Liver (tissue), 9 donors: Measurements from ENCODE around the gene SAMD4A. TPM values are rescaled to one million over a fixed set of nuclear protein-coding genes. Genes with fewer than 3 reads are reported as not detected.

Experiments
- DNase-seq: peaks from one replicate; pipeline ENCODE4 v3.0.0-alpha.2; 2017; ENCODE audit warnings: low spot score
- H3K27ac ChIP-seq, 2 donors: one replicate each; pipeline ENCODE4 v1.7.0; 2013; ENCODE audit warnings: inconsistent platforms in 2 of 2, low read length in 2 of 2, control low read depth in 1 of 2, low read depth in 1 of 2, mild to moderate bottlenecking in 1 of 2
- H3K27me3 ChIP-seq, 4 donors: one replicate each; pipeline versions ENCODE4 v1.6.1 to v1.7.0; 2013; ENCODE audit warnings: low read length in 3 of 4, inconsistent platforms in 1 of 4, mild to moderate bottlenecking in 1 of 4, moderate library complexity in 1 of 4; ENCODE audit not compliant: control insufficient read depth in 4 of 4, insufficient read depth in 4 of 4
- H3K36me3 ChIP-seq, 4 donors: one replicate each; pipeline versions ENCODE4 v1.6.1 to v1.7.0; 2013; ENCODE audit warnings: low read length in 3 of 4, mild to moderate bottlenecking in 3 of 4, low read depth in 1 of 4, moderate library complexity in 1 of 4; ENCODE audit not compliant: control insufficient read depth in 4 of 4, insufficient read depth in 3 of 4
- H3K4me1 ChIP-seq, 4 donors: one replicate each; pipeline versions ENCODE4 v1.6.1 to v1.7.0; 2013; ENCODE audit warnings: low read length in 3 of 4, mild to moderate bottlenecking in 3 of 4, moderate library complexity in 1 of 4; ENCODE audit not compliant: control insufficient read depth in 4 of 4, insufficient read depth in 4 of 4
- H3K4me3 ChIP-seq, 3 donors: one replicate each; pipeline versions ENCODE4 v1.6.1 to v1.7.0; 2013; ENCODE audit warnings: low read length in 3 of 3, control low read depth in 1 of 3, low read depth in 1 of 3, mild to moderate bottlenecking in 1 of 3
- H3K9ac ChIP-seq, 2 donors: one replicate each; pipeline ENCODE4 v1.7.0; 2013; ENCODE audit warnings: low read length in 2 of 2, mild to moderate bottlenecking in 2 of 2, moderate library complexity in 2 of 2, control low read depth in 1 of 2, low read depth in 1 of 2
- H3K9me3 ChIP-seq, 4 donors: one replicate each; pipeline versions ENCODE4 v1.6.1 to v1.7.0; 2013; ENCODE audit warnings: low read length in 3 of 4; ENCODE audit not compliant: control insufficient read depth in 4 of 4
- EGR1 ChIP-seq, 2 donors: IDR thresholded peaks; 2 replicates each; pipeline ENCODE4 v1.6.1; 2016 to 2018; ENCODE audit warnings: antibody characterized with exemption in 2 of 2, low read depth in 2 of 2
- FOXA1 ChIP-seq: IDR thresholded peaks from 2 replicates; pipeline ENCODE4 v1.6.1; 2016; ENCODE audit warnings: antibody characterized with exemption
- FOXA2 ChIP-seq: IDR thresholded peaks from 2 replicates; pipeline ENCODE4 v1.6.1; 2016; ENCODE audit warnings: antibody characterized with exemption
- GABPA ChIP-seq, 2 donors: IDR thresholded peaks in 1 of 2; conservative IDR thresholded peaks in 1 of 2; 2 replicates each; pipeline ENCODE4 v1.6.1; 2016; ENCODE audit warnings: antibody characterized with exemption in 2 of 2, mild to moderate bottlenecking in 1 of 2, moderate library complexity in 1 of 2
- HNF4A ChIP-seq, 2 donors: conservative IDR thresholded peaks; 2 replicates each; pipeline ENCODE4 v1.6.1; 2016; ENCODE audit warnings: antibody characterized with exemption in 2 of 2, mild to moderate bottlenecking in 2 of 2
- HNF4G ChIP-seq: IDR thresholded peaks from 2 replicates; pipeline ENCODE4 v1.6.1; 2016; ENCODE audit warnings: antibody characterized with exemption
- JUND ChIP-seq, 2 donors: IDR thresholded peaks; 2 replicates each; pipeline ENCODE4 v1.6.1; 2016; ENCODE audit warnings: antibody characterized with exemption in 2 of 2
- NR2F2 ChIP-seq: IDR thresholded peaks from 2 replicates; pipeline ENCODE4 v1.6.1; 2016; ENCODE audit warnings: antibody characterized with exemption
- RAD21 ChIP-seq, 2 donors: IDR thresholded peaks; 2 replicates each; pipeline ENCODE4 v1.6.1; 2016; ENCODE audit warnings: antibody characterized with exemption in 2 of 2, mild to moderate bottlenecking in 2 of 2
- RXRA ChIP-seq, 2 donors: IDR thresholded peaks; 2 replicates each; pipeline ENCODE4 v1.6.1; 2017 to 2018; ENCODE audit warnings: antibody characterized with exemption in 2 of 2, mild to moderate bottlenecking in 1 of 2
- SP1 ChIP-seq: IDR thresholded peaks from 2 replicates; pipeline ENCODE4 v1.6.1; 2018; ENCODE audit warnings: antibody characterized with exemption, mild to moderate bottlenecking
- TAF1 ChIP-seq: conservative IDR thresholded peaks from 2 replicates; pipeline ENCODE4 v1.6.1; 2016; ENCODE audit warnings: antibody characterized with exemption, mild to moderate bottlenecking
- YY1 ChIP-seq: IDR thresholded peaks from 2 replicates; pipeline ENCODE4 v1.6.1; 2016; ENCODE audit warnings: antibody characterized with exemption, mild to moderate bottlenecking
- WGBS: extraction: QIAGEN DNeasy Blood & Tissue Kit; methylation state at CpG from one replicate; pipeline ENCODE4 v1.1.7; 2013; 5-methylcytosine and 5-hydroxymethylcytosine counted together
- polyA plus RNA-seq, 2 donors: library from polyadenylated mRNA; stranded (reverse) in 1 of 2; unstranded in 1 of 2; fragments of 200-250 nt in 1 of 2; fragments of >200 nt in 1 of 2; fragmentation: Nextera tagmentation in 1 of 2; extraction: Ambion mirVana in 1 of 2; gene quantifications; one replicate each; pipeline versions ENCODE4 v1.2.1 to v1.2.3, GENCODE V29; 2013 to 2015
- total RNA-seq, 2 donors: library from RNA; depleted of rRNA; stranded (reverse); fragments of >200 nt; gene quantifications; one replicate each; pipeline ENCODE4 v1.2.3, GENCODE V29; 2014
- TF ChIP-seq, protein P1 (sequence below): IDR thresholded peaks from 2 replicates; pipeline ENCODE4 v1.6.1; 2016; ENCODE audit warnings: antibody characterized with exemption
- TF ChIP-seq, protein P2 (sequence below): fragments of 150-350 bp; IDR thresholded peaks from 2 replicates; pipeline ENCODE4 v1.5.1; 2017; ENCODE audit warnings: improper control_type of control experiment, low read depth, low read length; ENCODE audit not compliant: missing input control
- TF ChIP-seq, protein P3 (sequence below): IDR thresholded peaks from 2 replicates; pipeline ENCODE4 v1.6.1; 2016; ENCODE audit warnings: antibody characterized with exemption
- TF ChIP-seq, protein P4 (sequence below): IDR thresholded peaks from 2 replicates; pipeline ENCODE4 v1.6.1; 2016; ENCODE audit warnings: antibody characterized with exemption, mild to moderate bottlenecking
- TF ChIP-seq, protein P5 (sequence below): IDR thresholded peaks from 2 replicates; pipeline ENCODE4 v1.6.1; 2016; ENCODE audit warnings: antibody characterized with exemption
- donor health status: healthy.
- donor health status: healthy.
- donor health status: healthy.
- donor health status: healthy.
- donor health status: healthy.

The SAMD4A gene
- total and polyA plus RNA-seq, 4 donors: 4.3 to 17.8 (median 8.1) TPM

DNA sequence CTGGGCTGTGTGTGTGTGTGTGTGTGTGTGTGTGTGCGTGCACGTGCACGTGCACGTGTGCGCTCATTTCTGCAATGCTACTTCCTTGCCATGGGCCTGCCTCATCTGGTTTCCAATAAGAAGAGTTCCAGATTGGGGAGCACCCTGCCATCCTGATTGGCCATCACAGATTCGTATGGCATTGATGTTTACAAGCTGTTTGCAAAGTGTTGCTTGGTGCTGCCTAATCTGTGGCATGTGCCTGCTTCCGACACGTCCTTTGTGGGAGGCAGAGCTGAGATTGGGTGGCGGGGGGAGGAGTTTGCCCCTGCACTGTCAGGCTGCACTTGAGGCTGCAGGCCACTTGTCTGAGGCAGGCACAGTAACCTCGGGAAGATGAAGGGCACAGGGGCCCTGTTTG, 39.2 kb downstream of the SAMD4A start:
- TF ChIP-seq TAF1: no peak
- TF ChIP-seq SP1: no peak
- TF ChIP-seq HNF4G: no peak
- TF ChIP-seq, protein P1, sequence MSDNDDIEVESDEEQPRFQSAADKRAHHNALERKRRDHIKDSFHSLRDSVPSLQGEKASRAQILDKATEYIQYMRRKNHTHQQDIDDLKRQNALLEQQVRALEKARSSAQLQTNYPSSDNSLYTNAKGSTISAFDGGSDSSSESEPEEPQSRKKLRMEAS: no peak
- TF ChIP-seq, protein P2, sequence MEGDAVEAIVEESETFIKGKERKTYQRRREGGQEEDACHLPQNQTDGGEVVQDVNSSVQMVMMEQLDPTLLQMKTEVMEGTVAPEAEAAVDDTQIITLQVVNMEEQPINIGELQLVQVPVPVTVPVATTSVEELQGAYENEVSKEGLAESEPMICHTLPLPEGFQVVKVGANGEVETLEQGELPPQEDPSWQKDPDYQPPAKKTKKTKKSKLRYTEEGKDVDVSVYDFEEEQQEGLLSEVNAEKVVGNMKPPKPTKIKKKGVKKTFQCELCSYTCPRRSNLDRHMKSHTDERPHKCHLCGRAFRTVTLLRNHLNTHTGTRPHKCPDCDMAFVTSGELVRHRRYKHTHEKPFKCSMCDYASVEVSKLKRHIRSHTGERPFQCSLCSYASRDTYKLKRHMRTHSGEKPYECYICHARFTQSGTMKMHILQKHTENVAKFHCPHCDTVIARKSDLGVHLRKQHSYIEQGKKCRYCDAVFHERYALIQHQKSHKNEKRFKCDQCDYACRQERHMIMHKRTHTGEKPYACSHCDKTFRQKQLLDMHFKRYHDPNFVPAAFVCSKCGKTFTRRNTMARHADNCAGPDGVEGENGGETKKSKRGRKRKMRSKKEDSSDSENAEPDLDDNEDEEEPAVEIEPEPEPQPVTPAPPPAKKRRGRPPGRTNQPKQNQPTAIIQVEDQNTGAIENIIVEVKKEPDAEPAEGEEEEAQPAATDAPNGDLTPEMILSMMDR: no peak
- no peak for TF ChIP-seq FOXA2
- TF ChIP-seq, protein P3, sequence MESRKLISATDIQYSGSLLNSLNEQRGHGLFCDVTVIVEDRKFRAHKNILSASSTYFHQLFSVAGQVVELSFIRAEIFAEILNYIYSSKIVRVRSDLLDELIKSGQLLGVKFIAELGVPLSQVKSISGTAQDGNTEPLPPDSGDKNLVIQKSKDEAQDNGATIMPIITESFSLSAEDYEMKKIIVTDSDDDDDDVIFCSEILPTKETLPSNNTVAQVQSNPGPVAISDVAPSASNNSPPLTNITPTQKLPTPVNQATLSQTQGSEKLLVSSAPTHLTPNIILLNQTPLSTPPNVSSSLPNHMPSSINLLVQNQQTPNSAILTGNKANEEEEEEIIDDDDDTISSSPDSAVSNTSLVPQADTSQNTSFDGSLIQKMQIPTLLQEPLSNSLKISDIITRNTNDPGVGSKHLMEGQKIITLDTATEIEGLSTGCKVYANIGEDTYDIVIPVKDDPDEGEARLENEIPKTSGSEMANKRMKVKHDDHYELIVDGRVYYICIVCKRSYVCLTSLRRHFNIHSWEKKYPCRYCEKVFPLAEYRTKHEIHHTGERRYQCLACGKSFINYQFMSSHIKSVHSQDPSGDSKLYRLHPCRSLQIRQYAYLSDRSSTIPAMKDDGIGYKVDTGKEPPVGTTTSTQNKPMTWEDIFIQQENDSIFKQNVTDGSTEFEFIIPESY: no peak
- TF ChIP-seq, protein P4, sequence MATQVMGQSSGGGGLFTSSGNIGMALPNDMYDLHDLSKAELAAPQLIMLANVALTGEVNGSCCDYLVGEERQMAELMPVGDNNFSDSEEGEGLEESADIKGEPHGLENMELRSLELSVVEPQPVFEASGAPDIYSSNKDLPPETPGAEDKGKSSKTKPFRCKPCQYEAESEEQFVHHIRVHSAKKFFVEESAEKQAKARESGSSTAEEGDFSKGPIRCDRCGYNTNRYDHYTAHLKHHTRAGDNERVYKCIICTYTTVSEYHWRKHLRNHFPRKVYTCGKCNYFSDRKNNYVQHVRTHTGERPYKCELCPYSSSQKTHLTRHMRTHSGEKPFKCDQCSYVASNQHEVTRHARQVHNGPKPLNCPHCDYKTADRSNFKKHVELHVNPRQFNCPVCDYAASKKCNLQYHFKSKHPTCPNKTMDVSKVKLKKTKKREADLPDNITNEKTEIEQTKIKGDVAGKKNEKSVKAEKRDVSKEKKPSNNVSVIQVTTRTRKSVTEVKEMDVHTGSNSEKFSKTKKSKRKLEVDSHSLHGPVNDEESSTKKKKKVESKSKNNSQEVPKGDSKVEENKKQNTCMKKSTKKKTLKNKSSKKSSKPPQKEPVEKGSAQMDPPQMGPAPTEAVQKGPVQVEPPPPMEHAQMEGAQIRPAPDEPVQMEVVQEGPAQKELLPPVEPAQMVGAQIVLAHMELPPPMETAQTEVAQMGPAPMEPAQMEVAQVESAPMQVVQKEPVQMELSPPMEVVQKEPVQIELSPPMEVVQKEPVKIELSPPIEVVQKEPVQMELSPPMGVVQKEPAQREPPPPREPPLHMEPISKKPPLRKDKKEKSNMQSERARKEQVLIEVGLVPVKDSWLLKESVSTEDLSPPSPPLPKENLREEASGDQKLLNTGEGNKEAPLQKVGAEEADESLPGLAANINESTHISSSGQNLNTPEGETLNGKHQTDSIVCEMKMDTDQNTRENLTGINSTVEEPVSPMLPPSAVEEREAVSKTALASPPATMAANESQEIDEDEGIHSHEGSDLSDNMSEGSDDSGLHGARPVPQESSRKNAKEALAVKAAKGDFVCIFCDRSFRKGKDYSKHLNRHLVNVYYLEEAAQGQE: no peak
- no peak for TF ChIP-seq NR2F2
- TF ChIP-seq JUND (IDR thresholded peaks at IDR 0.05): no peak
- TF ChIP-seq, protein P5, sequence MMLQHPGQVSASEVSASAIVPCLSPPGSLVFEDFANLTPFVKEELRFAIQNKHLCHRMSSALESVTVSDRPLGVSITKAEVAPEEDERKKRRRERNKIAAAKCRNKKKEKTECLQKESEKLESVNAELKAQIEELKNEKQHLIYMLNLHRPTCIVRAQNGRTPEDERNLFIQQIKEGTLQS: no peak
- TF ChIP-seq YY1: no peak
- no peak for TF ChIP-seq FOXA1
- no peak for TF ChIP-seq EGR1 (IDR thresholded peaks at IDR 0.05; ENCODE audit: low read depth in 2 of 2)
- no peak for TF ChIP-seq RAD21 (IDR thresholded peaks at IDR 0.05)
- no peak for TF ChIP-seq GABPA (IDR thresholded peaks at IDR 0.05 in 1 of 2, conservative IDR thresholded peaks at IDR 0.05 in 1 of 2)
- no peak for TF ChIP-seq RXRA (IDR thresholded peaks at IDR 0.05)
- TF ChIP-seq HNF4A (conservative IDR thresholded peaks at IDR 0.05): no peak
- H3K27me3 ChIP-seq: no peaks in the 10 kb centered on the region
- 84% methylated on average over 10 of the region's 10 CpGs for WGBS

More for the DNA sequence above, 39.2 kb downstream of the SAMD4A start:
- H3K4me1 ChIP-seq: peaks cover 0 to 7% (median 1%) of the 10 kb centered on the region in 4 donors
- H3K36me3 ChIP-seq: peaks cover 0 to 2% (median 0%) of the 10 kb centered on the region in 4 donors
- no peak overlapping the region for H3K9ac ChIP-seq
- H3K9me3 ChIP-seq: no peaks in the 10 kb centered on the region
- no peak overlapping the region for H3K4me3 ChIP-seq
- H3K27ac ChIP-seq: no peak overlapping the region
- DNase-seq: no peak
